GM18498 (cell line): Measurements from ENCODE around the gene BICRA.
A peak's percentile ranks its signal among the peaks of the same experiment; 100 is the strongest.
"Not testable (repeated sequence)": the region's sequence is repeated elsewhere in the genome, so short reads cannot be mapped to it uniquely, and the experiment has no call there.

ENCODE experiments used
- ATAC-seq: cut with Tn5 transposase; IDR thresholded peaks from one replicate; pipeline ENCODE4 v1.9.1; 2021; ENCODE audit warnings: mild to moderate bottlenecking, moderate library complexity; ENCODE audit not compliant: unreplicated experiment

Gene BICRA

GRCh38 chr19:47608969-47609905 is at the start of gene BICRA:
Gene BICRA, plus strand, starts transcription at chr19:47609134. Its CDS starts 64,441 bp downstream, at chr19:47673575.
- peak; percentile 56 for ATAC-seq

DNA sequence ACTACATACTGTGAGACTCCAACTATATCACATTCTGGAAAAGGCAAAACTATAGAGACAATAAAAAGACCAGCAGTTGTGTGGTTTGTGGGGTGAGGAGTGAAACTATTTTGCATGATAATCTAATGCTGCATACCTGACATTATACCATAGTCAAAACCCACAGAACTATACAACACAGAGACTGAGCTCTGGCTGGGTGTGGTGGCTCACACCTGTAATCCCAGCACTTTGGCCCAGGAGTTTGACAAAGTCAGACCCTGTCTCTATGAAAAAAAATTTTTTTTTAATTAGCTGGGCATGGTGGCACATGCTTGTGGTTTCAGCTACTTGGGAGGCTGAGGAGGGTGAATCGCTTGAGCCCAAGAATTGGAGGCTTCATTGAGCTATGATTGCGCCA is 47.9 kb upstream of the BICRA start:
- no peak for ATAC-seq

DNA sequence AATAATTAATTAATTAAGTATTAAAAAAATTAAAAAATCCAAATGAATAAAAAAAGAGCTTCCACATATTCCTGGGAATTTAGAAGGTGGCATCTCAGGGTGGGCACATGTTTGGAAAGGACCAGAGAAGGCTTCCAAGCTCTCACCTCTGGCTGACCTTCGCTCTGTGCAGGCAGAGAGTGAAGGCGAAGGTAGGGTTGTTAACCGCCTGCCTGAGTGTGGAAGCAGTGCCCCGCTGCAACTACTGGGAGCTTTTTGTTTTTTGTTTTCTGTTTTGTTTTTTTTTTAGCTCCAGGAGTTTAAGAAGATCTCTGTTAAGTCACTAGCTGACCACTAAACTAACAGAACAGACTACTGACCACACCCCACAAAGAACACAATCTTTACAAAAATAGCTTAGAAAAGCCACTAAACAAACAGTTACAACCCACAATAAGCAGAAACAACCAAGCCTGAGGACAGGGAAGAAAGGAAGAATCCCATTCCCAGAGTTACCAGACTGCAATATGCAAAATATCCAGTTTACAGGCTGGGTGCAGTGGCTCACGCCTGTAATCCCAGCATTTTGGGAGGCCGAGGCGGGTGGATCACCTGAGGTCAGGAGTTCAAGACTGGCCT is 47.4 kb upstream of the BICRA start:
- ATAC-seq, result no peak

- ATAC-seq, result no peak
Observed at GRCh38 chr19:47564081-47564480, 44.9 kb upstream of the BICRA start.

GRCh38 chr19:47569331-47569730 is 39.6 kb upstream of the BICRA start:
- no peak for ATAC-seq

DNA sequence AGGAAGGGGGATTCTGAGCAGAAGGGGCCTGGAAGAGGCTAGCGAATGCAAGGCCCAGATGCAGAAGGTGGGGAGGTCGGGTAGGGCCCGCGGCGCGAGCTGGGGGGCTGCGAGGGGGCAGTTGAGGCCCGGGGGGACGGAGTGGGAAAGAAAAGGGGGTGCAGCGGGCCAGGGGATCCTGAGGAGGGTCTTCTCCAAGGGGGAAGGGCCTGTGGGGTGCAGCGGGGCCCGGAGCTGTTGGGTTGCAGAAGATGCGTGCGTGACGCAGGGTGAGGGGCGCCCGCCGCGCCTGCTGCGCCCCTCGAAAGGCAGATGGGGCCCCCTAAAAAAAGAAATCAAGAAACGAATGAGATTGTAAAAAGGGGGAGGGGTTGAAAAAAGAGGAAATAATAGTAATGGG is 36.3 kb upstream of the BICRA start:
- no peak for ATAC-seq

DNA sequence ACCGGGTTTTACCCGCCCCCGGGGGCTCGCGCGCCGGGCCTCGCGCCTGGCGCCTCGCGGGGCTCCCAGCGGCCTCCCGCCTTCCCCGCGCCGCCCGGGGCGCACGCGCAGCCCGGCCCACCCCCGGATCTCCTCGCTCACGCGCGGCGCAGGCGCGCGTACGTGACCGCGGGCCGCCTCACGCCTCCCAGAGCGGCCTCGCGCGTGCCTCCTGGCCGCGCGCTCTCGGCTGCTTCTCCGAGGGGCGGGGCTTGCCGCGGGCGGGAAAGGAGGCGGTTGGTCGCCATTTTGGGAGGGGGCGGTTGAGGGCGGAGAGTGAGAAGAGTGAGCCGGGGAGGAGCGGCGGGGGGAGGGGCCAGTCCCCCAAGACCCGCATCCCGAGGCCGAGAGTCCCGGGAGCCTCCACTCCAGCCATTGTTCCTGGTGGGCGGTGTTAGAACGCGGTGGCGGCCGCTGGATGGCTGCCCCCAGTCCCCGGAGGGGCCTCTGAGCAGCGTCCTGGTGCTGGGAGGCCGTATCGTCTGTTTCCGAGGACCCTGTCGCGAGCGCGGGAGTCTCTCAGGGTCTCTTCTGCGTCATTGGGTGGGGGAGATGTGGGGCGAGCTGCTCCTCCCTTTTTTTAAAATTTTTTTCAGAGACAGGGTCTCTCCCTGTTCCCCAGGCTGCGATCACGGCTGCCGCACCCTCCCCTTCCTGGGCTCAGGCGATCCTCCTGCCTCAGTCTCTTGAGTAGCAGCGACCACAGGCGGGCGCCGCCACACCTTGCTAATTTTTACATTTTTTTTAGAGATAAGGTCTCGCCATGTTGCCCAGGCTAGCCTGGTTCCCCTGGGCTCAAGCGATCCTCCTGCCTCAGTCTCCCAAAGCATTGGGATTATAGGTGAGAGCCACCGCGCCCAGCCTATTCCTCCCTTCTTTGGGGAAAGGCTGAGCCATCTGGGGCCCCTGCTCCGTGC is 35.6 kb upstream of the BICRA start, which contains the start of gene ZNF541:
Gene ZNF541 (minus strand): TSS at position 78 of the 956 bp plus-strand sequence. CDS start 17,292 bp downstream, outside the sequence.
- ATAC-seq, result no peak

DNA sequence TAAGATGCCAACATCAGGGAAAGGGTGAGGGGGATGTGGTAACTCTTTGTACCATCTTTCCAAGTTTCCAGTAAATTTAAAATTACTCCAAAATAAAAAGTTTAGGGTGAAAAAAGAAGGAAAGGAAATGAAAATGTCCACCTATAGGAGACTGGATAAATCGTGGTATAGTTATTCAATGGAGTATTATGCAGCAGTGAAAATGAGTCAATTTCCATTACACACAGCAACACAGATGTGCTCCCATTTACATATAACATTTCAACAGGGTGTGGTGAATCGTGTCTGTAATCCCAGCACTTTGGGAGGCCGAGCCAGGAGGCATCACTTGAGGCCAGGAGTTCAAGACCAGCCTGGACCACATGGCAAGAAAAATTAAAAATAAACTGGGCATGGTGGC is 28.5 kb upstream of the BICRA start:
- ATAC-seq, result no peak

- ATAC-seq, result no peak
Observed at GRCh38 chr19:47581605-47582319, 27.2 kb upstream of the BICRA start.

DNA sequence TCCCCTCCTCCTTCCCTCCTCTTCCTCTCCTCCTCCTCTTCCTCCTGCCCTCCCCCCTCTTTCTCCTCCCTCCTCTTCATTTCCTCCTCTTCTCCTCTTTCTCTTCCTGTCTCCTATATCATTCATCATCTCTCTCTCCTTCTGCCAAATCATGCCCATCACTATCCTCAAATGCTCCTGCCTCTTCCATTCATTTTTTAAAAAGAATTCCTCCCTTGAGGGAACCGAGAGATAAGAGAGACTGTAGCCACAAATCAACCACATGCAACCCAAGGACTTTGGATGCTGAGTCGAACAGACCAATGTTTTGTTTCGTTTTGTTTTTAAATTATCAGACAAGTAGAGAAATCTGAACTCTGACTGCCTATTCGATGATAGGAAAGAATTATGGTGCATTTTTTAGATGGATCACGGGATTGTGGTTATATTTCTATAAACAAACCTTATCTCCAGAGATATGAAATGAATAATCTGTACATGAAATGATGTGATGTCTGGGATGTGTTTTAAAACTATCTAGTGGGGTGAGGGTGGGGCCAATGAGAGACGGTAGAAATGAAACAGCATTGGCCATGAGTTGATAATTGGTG is 26.5 kb upstream of the BICRA start:
- ATAC-seq, result no peak

GRCh38 chr19:47583161-47583560 is 25.8 kb upstream of the BICRA start:
- ATAC-seq, result not testable (repeated sequence)

- no peak for ATAC-seq
Observed at GRCh38 chr19:47587295-47587694, 21.6 kb upstream of the BICRA start.

DNA sequence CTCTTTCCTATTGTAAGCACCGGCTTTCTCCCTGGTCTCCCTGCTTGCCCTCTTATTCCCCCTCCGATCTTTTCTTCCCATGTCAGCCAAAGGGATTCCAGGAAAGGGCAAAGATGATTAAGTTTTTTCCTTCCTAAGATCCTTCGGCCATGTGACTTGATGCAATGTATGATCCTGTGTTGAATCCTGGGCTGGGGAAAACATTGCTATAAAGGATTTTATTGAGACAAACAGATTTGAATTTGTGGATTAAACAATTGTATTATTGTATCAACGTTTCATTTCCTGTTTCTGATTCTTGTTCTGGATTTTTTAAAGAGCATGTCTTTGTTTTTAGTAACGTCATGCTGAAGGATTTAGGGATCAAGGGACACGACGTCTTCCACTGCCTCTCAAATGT is 19.1 kb upstream of the BICRA start:
- ATAC-seq, result no peak

- no peak for ATAC-seq
Observed at GRCh38 chr19:47593860-47594259, 15.1 kb upstream of the BICRA start.

GRCh38 chr19:47595944-47596343 is 13.0 kb upstream of the BICRA start:
- no peak for ATAC-seq

GRCh38 chr19:47598407-47599349 is 10.3 kb upstream of the BICRA start:
- no peak for ATAC-seq

GRCh38 chr19:47599671-47600245 is 9.2 kb upstream of the BICRA start:
- ATAC-seq, result not testable (repeated sequence)
